ENCODE data around the gene CES1. TPM values are rescaled to one million over a fixed set of nuclear protein-coding genes. Genes with fewer than 3 reads are reported as not detected.
"Not testable (repeated sequence)": the region's sequence is repeated elsewhere in the genome, so short reads cannot be mapped to it uniquely, and the experiment has no call there.

Gene CES1
- total and polyA plus RNA-seq, 5 donors, result 17.4 to 81.4 (median 59.6) TPM

DNA sequence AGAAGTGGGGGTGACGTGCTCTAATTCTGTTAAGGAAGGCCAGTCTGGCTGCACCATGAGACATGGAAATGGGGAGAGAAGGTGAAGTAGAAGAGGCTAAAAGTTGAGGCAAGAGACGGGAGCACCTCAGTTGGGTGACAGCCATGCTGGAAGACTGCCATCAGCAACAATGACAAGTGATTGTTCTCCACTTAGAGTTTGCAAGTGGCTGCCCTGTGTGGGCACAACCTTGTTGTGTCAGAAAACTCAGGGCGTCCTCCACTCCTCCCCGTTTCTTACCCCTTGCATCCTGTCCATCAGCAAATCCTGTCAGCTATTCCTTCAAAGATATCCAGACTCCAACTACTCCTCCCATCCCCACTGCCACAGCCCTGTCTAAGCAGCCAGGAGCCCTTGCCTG lies 17.6 kb downstream of the CES1 start:
- no peaks in the 10 kb centered on the region for H3K4me1 ChIP-seq (ENCODE audit: control insufficient read depth, insufficient read depth, low read length)
- H3K4me3 ChIP-seq (ENCODE audit: low read length), result no peak overlapping the region
- DNase-seq (no peak), ATAC-seq (no peak)
- H3K27ac ChIP-seq (ENCODE audit: low read length), result no peak overlapping the region
- no peaks in the 10 kb centered on the region for H3K27me3 ChIP-seq (ENCODE audit: control insufficient read depth, insufficient read depth)
- intact Hi-C loops (cut with DNase I), result no loop called here
- H3K9me3 ChIP-seq (ENCODE audit: control insufficient read depth, low read length), result no peaks in the 10 kb centered on the region
- WGBS, result 61% methylated on average over 4 of the region's 4 CpGs

DNA sequence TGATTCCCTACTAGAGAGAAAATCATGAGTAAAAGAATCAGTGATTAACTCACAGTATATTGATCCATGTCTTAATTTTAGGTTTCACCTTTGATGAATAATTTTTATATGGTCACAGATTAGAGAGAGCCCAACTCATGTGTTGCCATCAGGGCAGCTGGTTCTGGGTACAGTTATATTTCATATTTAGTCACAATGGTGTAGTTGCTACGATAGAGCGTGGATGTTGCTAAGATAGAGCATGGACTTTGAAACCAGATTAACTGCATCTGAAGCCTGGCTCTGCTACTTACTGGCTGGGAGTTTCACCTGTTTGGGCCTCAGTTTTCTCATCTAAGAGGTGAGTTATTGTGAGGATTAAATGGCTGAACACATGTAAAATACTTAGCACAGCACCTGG lies 18.7 kb downstream of the CES1 start:
- H3K27me3 ChIP-seq (ENCODE audit: control insufficient read depth, insufficient read depth); H3K27ac ChIP-seq (ENCODE audit: low read length); H3K9me3 ChIP-seq (ENCODE audit: control insufficient read depth, low read length); intact Hi-C loops (cut with DNase I); DNase-seq; H3K4me1 ChIP-seq (ENCODE audit: control insufficient read depth, insufficient read depth, low read length); H3K4me3 ChIP-seq (ENCODE audit: low read length); ATAC-seq: not testable (repeated sequence)
- WGBS, result 77% methylated on average over 2 of the region's 2 CpGs

DNA sequence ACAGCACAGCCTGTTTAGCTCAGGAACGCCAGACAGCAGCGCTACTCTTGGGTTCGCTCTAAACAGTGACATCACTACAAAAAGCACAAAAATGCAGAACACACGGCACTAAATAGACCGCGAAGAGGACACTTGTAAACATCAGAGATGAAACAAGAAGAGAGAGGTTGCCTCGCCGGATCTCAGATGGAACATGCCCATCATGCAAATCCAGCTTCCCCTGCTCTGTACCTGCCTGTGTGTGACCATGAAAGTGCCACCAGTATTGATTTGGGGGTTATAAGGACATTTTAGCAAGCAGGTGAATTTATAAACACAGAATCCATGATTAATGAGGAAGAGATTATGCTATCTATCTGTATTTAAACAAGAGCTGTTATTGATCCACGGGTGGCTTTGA lies 19.2 kb downstream of the CES1 start:
- H3K4me1 ChIP-seq (ENCODE audit: control insufficient read depth, insufficient read depth, low read length); H3K27me3 ChIP-seq (ENCODE audit: control insufficient read depth, insufficient read depth); H3K4me3 ChIP-seq (ENCODE audit: low read length); H3K27ac ChIP-seq (ENCODE audit: low read length); intact Hi-C loops (cut with DNase I); ATAC-seq; DNase-seq; H3K9me3 ChIP-seq (ENCODE audit: control insufficient read depth, low read length): not testable (repeated sequence)
- 85% methylated on average over 8 of the region's 9 CpGs for WGBS

GRCh38 chr16:55812951-55813350 lies 19.9 kb downstream of the CES1 start:
- 65% methylated on average over 2 of the region's 2 CpGs for WGBS
- no peak overlapping the region for H3K4me3 ChIP-seq (ENCODE audit: low read length)
- no peaks in the 10 kb centered on the region for H3K27me3 ChIP-seq (ENCODE audit: control insufficient read depth, insufficient read depth)
- no peak for DNase-seq
- no peak for ATAC-seq
- H3K4me1 ChIP-seq (ENCODE audit: control insufficient read depth, insufficient read depth, low read length), result no peaks in the 10 kb centered on the region
- intact Hi-C loops (cut with DNase I), result no loop called here
- no peaks in the 10 kb centered on the region for H3K9me3 ChIP-seq (ENCODE audit: control insufficient read depth, low read length)
- no peak overlapping the region for H3K27ac ChIP-seq (ENCODE audit: low read length)

GRCh38 chr16:55811811-55812210 lies 21.1 kb downstream of the CES1 start:
- ATAC-seq, result no peak

DNA sequence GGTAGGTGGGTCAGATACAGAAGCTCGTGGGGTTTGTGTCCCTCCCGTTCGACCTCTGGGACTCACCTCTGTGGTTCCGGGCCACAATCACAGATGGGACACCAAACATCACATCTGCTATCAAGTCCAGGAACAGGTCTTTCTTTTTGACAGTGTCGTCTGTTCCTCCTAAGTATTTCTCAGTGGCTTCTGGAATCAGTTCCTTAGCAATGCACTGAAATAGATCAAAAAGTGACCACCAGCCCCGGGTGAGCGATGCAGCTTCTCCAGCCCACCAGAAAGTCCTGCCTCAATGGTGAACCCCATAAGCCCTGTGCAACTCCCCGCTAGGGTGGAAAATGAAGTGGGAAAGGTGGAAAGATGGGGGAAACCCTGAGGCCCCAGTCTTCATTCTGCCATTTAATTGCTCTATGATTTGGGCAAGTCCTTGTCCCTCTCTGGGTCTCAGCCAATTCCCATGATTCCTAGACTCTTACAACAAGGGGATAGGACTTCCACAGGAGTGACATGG lies 22.4 kb downstream of the CES1 start:
- Histone ChIP-seq H3K9me3 (ENCODE audit: control insufficient read depth, low read length) (no peaks in the 10 kb centered on the region), H3K4me3 (ENCODE audit: low read length) (no peak overlapping the region), H3K4me1 (ENCODE audit: control insufficient read depth, insufficient read depth, low read length) (no peaks in the 10 kb centered on the region), H3K27ac (ENCODE audit: low read length) (no peak overlapping the region), H3K27me3 (ENCODE audit: control insufficient read depth, insufficient read depth) (no peaks in the 10 kb centered on the region)
- intact Hi-C loops (cut with DNase I), result no loop called here
- 81% methylated on average over 8 of the region's 8 CpGs for WGBS
- ATAC-seq, result no peak
- no peak for DNase-seq

More at GRCh38 chr16:55811811-55812210, 21.1 kb downstream of the CES1 start:
- no peak overlapping the region for H3K4me3 ChIP-seq (ENCODE audit: low read length)
- H3K27ac ChIP-seq (ENCODE audit: low read length), result no peak overlapping the region
- intact Hi-C loops (cut with DNase I), result no loop called here
- no peaks in the 10 kb centered on the region for H3K4me1 ChIP-seq (ENCODE audit: control insufficient read depth, insufficient read depth, low read length)
- no peaks in the 10 kb centered on the region for H3K27me3 ChIP-seq (ENCODE audit: control insufficient read depth, insufficient read depth)
- no peaks in the 10 kb centered on the region for H3K9me3 ChIP-seq (ENCODE audit: control insufficient read depth, low read length)
- 56% methylated on average over 4 of the region's 4 CpGs for WGBS
- no peak for DNase-seq

GRCh38 chr16:55809851-55810250 lies 23.0 kb downstream of the CES1 start:
- H3K27ac ChIP-seq (ENCODE audit: low read length), result no peak overlapping the region
- ATAC-seq, result no peak
- no peaks in the 10 kb centered on the region for H3K4me1 ChIP-seq (ENCODE audit: control insufficient read depth, insufficient read depth, low read length)
- DNase-seq, result no peak
- no peaks in the 10 kb centered on the region for H3K27me3 ChIP-seq (ENCODE audit: control insufficient read depth, insufficient read depth)
- intact Hi-C loops (cut with DNase I), result no loop called here
- WGBS, result 84% methylated on average over 4 of the region's 4 CpGs
- H3K4me3 ChIP-seq (ENCODE audit: low read length), result no peak overlapping the region
- H3K9me3 ChIP-seq (ENCODE audit: control insufficient read depth, low read length), result no peaks in the 10 kb centered on the region

GRCh38 chr16:55809386-55809785 lies 23.5 kb downstream of the CES1 start:
- 58% methylated on average over 5 of the region's 5 CpGs for WGBS
- Histone ChIP-seq H3K27me3 (ENCODE audit: control insufficient read depth, insufficient read depth) (no peaks in the 10 kb centered on the region), H3K4me3 (ENCODE audit: low read length) (no peak overlapping the region), H3K27ac (ENCODE audit: low read length) (no peak overlapping the region), H3K4me1 (ENCODE audit: control insufficient read depth, insufficient read depth, low read length) (no peaks in the 10 kb centered on the region), H3K9me3 (ENCODE audit: control insufficient read depth, low read length) (no peaks in the 10 kb centered on the region)
- intact Hi-C loops (cut with DNase I), result no loop called here
- DNase-seq (no peak), ATAC-seq (no peak)

GRCh38 chr16:55808286-55808685 lies 24.6 kb downstream of the CES1 start:
- WGBS, result no CpG with 5 or more reads among the region's 1 CpG
- DNase-seq; H3K27ac ChIP-seq (ENCODE audit: low read length); H3K9me3 ChIP-seq (ENCODE audit: control insufficient read depth, low read length); ATAC-seq; H3K4me1 ChIP-seq (ENCODE audit: control insufficient read depth, insufficient read depth, low read length); H3K27me3 ChIP-seq (ENCODE audit: control insufficient read depth, insufficient read depth); intact Hi-C loops (cut with DNase I); H3K4me3 ChIP-seq (ENCODE audit: low read length): not testable (repeated sequence)

GRCh38 chr16:55805104-55805503 lies 27.8 kb downstream of the CES1 start:
- H3K4me3 ChIP-seq (ENCODE audit: low read length); intact Hi-C loops (cut with DNase I); H3K9me3 ChIP-seq (ENCODE audit: control insufficient read depth, low read length); DNase-seq; H3K27ac ChIP-seq (ENCODE audit: low read length); H3K27me3 ChIP-seq (ENCODE audit: control insufficient read depth, insufficient read depth); H3K4me1 ChIP-seq (ENCODE audit: control insufficient read depth, insufficient read depth, low read length): not testable (repeated sequence)
- WGBS, result no CpG with 5 or more reads among the region's 6 CpGs
- peak; percentile 51 to 74 for ATAC-seq

DNA sequence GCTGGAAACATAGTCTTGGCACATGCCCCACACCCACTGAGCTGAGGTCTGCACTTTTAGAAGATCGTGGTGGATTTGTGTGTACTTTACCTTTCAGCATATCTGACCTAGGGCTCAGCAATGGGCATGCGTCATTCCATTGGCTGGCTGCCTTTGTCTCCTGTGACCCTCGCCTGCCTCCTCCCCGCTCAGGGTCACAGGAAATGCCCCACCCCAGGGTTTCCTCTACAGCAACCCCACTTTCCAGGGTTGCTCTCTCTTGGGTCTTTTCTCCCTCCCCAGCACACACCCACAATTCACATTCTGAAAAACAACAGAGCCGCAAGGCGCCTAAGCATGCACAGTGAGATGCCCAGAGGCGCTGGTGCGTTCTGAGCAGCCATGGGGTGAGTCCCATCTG lies 29.2 kb downstream of the CES1 start:
- no CpG with 5 or more reads among the region's 8 CpGs for WGBS
- intact Hi-C loops (cut with DNase I); ATAC-seq: not testable (repeated sequence)

DNA sequence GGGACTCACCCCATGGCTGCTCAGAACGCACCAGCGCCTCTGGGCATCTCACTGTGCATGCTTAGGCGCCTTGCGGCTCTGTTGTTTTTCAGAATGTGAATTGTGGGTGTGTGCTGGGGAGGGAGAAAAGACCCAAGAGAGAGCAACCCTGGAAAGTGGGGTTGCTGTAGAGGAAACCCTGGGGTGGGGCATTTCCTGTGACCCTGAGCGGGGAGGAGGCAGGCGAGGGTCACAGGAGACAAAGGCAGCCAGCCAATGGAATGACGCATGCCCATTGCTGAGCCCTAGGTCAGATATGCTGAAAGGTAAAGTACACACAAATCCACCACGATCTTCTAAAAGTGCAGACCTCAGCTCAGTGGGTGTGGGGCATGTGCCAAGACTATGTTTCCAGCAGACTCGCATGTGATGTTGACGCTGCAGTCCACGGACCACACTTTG lies 39.9 kb downstream of the CES1 start:
- H3K27ac ChIP-seq (ENCODE audit: low read length); intact Hi-C loops (cut with DNase I); H3K9me3 ChIP-seq (ENCODE audit: control insufficient read depth, low read length); DNase-seq; H3K4me1 ChIP-seq (ENCODE audit: control insufficient read depth, insufficient read depth, low read length); H3K27me3 ChIP-seq (ENCODE audit: control insufficient read depth, insufficient read depth); H3K4me3 ChIP-seq (ENCODE audit: low read length): not testable (repeated sequence)
- no CpG with 5 or more reads among the region's 11 CpGs for WGBS
- peak in 1 of 2 donors; percentile 14 for ATAC-seq

More for the DNA sequence above, 29.2 kb downstream of the CES1 start:
- H3K9me3 ChIP-seq (ENCODE audit: control insufficient read depth, low read length); H3K4me3 ChIP-seq (ENCODE audit: low read length); H3K4me1 ChIP-seq (ENCODE audit: control insufficient read depth, insufficient read depth, low read length); H3K27me3 ChIP-seq (ENCODE audit: control insufficient read depth, insufficient read depth); DNase-seq; H3K27ac ChIP-seq (ENCODE audit: low read length): not testable (repeated sequence)
